ENCODE measurements around the gene KAZN.

Gene KAZN

GRCh38 chr1:14955402-14955801 is 356.9 kb downstream of the KAZN start:
- H3K27ac ChIP-seq (ENCODE audit: extremely low read depth, low read depth, low read length), result no peak overlapping the region
- TF ChIP-seq ZNF214 (tag by site-specific recombination; IDR thresholded peaks at IDR 0.05; ENCODE audit: borderline replicate concordance), result no peak
- TF ChIP-seq, protein P1, sequence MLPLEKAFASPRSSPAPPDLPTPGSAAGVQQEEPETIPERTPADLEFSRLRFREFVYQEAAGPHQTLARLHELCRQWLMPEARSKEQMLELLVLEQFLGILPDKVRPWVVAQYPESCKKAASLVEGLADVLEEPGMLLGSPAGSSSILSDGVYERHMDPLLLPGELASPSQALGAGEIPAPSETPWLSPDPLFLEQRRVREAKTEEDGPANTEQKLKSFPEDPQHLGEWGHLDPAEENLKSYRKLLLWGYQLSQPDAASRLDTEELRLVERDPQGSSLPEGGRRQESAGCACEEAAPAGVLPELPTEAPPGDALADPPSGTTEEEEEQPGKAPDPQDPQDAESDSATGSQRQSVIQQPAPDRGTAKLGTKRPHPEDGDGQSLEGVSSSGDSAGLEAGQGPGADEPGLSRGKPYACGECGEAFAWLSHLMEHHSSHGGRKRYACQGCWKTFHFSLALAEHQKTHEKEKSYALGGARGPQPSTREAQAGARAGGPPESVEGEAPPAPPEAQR (tag by site-specific recombination; IDR thresholded peaks at IDR 0.05), result no peak
- no peak for TF ChIP-seq HOXC10 (CRISPR knock-in tag; IDR thresholded peaks at IDR 0.05)
- TF ChIP-seq ZNF548 (tag by site-specific recombination; IDR thresholded peaks at IDR 0.05), result no peak
- TF ChIP-seq ZNF169 (tag by site-specific recombination; IDR thresholded peaks at IDR 0.05), result no peak
- TF ChIP-seq, protein P2, sequence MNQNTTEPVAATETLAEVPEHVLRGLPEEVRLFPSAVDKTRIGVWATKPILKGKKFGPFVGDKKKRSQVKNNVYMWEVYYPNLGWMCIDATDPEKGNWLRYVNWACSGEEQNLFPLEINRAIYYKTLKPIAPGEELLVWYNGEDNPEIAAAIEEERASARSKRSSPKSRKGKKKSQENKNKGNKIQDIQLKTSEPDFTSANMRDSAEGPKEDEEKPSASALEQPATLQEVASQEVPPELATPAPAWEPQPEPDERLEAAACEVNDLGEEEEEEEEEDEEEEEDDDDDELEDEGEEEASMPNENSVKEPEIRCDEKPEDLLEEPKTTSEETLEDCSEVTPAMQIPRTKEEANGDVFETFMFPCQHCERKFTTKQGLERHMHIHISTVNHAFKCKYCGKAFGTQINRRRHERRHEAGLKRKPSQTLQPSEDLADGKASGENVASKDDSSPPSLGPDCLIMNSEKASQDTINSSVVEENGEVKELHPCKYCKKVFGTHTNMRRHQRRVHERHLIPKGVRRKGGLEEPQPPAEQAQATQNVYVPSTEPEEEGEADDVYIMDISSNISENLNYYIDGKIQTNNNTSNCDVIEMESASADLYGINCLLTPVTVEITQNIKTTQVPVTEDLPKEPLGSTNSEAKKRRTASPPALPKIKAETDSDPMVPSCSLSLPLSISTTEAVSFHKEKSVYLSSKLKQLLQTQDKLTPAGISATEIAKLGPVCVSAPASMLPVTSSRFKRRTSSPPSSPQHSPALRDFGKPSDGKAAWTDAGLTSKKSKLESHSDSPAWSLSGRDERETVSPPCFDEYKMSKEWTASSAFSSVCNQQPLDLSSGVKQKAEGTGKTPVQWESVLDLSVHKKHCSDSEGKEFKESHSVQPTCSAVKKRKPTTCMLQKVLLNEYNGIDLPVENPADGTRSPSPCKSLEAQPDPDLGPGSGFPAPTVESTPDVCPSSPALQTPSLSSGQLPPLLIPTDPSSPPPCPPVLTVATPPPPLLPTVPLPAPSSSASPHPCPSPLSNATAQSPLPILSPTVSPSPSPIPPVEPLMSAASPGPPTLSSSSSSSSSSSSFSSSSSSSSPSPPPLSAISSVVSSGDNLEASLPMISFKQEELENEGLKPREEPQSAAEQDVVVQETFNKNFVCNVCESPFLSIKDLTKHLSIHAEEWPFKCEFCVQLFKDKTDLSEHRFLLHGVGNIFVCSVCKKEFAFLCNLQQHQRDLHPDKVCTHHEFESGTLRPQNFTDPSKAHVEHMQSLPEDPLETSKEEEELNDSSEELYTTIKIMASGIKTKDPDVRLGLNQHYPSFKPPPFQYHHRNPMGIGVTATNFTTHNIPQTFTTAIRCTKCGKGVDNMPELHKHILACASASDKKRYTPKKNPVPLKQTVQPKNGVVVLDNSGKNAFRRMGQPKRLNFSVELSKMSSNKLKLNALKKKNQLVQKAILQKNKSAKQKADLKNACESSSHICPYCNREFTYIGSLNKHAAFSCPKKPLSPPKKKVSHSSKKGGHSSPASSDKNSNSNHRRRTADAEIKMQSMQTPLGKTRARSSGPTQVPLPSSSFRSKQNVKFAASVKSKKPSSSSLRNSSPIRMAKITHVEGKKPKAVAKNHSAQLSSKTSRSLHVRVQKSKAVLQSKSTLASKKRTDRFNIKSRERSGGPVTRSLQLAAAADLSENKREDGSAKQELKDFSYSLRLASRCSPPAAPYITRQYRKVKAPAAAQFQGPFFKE (tag by site-specific recombination; IDR thresholded peaks at IDR 0.05; ENCODE audit: borderline replicate concordance), result no peak
- no peak for TF ChIP-seq ZNF311 (tag by site-specific recombination; IDR thresholded peaks at IDR 0.05; ENCODE audit: borderline replicate concordance)
- no peak for TF ChIP-seq KLF16 (tag by site-specific recombination; IDR thresholded peaks at IDR 0.05)
- TF ChIP-seq, protein P3, sequence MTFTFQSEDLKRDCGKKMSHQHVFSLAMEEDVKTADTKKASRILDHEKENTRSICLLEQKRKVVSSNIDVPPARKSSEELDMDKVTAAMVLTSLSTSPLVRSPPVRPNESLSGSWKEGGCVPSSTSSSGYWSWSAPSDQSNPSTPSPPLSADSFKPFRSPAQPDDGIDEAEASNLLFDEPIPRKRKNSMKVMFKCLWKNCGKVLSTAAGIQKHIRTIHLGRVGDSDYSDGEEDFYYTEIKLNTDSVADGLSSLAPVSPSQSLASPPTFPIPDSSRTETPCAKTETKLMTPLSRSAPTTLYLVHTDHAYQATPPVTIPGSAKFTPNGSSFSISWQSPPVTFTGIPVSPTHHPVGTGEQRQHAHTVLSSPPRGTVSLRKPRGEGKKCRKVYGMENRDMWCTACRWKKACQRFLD (tag by site-specific recombination; IDR thresholded peaks at IDR 0.05), result no peak
- no peak for TF ChIP-seq TCF7L2 (IDR thresholded peaks at IDR 0.05; ENCODE audit: borderline replicate concordance, low read depth, low read length)
- TF ChIP-seq ZNF202 (tag by site-specific recombination; IDR thresholded peaks at IDR 0.05; ENCODE audit: borderline replicate concordance), result no peak
- TF ChIP-seq, protein P4, sequence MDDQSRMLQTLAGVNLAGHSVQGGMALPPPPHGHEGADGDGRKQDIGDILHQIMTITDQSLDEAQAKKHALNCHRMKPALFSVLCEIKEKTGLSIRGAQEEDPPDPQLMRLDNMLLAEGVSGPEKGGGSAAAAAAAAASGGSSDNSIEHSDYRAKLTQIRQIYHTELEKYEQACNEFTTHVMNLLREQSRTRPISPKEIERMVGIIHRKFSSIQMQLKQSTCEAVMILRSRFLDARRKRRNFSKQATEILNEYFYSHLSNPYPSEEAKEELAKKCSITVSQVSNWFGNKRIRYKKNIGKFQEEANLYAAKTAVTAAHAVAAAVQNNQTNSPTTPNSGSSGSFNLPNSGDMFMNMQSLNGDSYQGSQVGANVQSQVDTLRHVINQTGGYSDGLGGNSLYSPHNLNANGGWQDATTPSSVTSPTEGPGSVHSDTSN (CRISPR knock-in tag; IDR thresholded peaks at IDR 0.05), result no peak
- H3K4me1 ChIP-seq (ENCODE audit: control insufficient read depth, insufficient read depth, low read length), result no peaks in the 10 kb centered on the region
- no peak overlapping the region for H3K4me3 ChIP-seq (ENCODE audit: low read depth, low read length)
- ChIA-PET CTCF (no interaction called here), POLR2A (no interaction called here)
- peaks cover 0 to 26% of the 10 kb centered on the region in 2 experiments; a peak in 1 of 3 replicates for H3K36me3 ChIP-seq (ENCODE audit: control insufficient read depth in 2 of 2, insufficient read depth in 1 of 2, low read length in 2 of 2)
- no peaks in the 10 kb centered on the region for H3K9me3 ChIP-seq (ENCODE audit: control insufficient read depth, insufficient read depth, low read depth, low read length)

DNA sequence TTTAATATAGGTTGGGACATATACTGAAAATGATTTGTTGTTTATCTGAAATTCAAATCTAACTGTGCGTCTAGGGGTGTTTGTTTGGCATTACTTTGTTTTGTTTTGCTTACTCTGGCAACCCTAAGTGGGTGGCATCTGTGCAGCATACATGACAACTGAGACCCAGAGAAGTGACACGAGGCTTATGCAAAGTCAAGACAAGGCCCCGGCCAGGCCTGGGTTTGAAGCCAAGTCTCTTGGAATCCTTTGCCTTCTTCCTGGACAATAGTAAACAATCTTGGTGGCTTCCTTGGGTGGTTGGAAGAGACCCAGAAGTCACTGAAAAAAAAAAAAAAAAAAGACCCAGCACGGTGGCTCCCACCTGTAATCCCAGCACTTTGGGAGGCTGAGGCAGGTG is 357.5 kb downstream of the KAZN start:
- Histone ChIP-seq H3K4me3 (ENCODE audit: low read depth, low read length) (no peak overlapping the region), H3K9me3 (ENCODE audit: control insufficient read depth, insufficient read depth, low read depth, low read length) (no peaks in the 10 kb centered on the region), H3K27ac (ENCODE audit: extremely low read depth, low read depth, low read length) (no peak overlapping the region), H3K4me1 (ENCODE audit: control insufficient read depth, insufficient read depth, low read length) (no peaks in the 10 kb centered on the region), H3K36me3 (ENCODE audit: control insufficient read depth in 2 of 2, insufficient read depth in 1 of 2, low read length in 2 of 2) (peaks cover 0 to 32% of the 10 kb centered on the region in 2 experiments; a peak in 1 of 3 replicates)
- POLR2A ChIA-PET, result interaction anchor here (0.6 kb wide), 1 partner anchor 204 kb away, joined by 3 read pairs; no protein-coding TSS in a partner anchor
- CTCF ChIA-PET, result interaction anchor here (0.5 kb wide), 1 partner anchor 10 kb away, joined by 3 read pairs; no protein-coding TSS in a partner anchor
- TF ChIP-seq YY2 (tag by site-specific recombination; IDR thresholded peaks at IDR 0.05) (no peak), ZNF677 (tag by site-specific recombination; IDR thresholded peaks at IDR 0.05) (no peak), ZNF664 (tag by site-specific recombination; IDR thresholded peaks at IDR 0.05) (no peak), ZNF473 (tag by site-specific recombination; IDR thresholded peaks at IDR 0.05) (no peak), EGR2 (tag by site-specific recombination; IDR thresholded peaks at IDR 0.05; ENCODE audit: low read depth) (no peak), ZBTB48 (tag by site-specific recombination; IDR thresholded peaks at IDR 0.05) (no peak)
- TF ChIP-seq, protein P5, sequence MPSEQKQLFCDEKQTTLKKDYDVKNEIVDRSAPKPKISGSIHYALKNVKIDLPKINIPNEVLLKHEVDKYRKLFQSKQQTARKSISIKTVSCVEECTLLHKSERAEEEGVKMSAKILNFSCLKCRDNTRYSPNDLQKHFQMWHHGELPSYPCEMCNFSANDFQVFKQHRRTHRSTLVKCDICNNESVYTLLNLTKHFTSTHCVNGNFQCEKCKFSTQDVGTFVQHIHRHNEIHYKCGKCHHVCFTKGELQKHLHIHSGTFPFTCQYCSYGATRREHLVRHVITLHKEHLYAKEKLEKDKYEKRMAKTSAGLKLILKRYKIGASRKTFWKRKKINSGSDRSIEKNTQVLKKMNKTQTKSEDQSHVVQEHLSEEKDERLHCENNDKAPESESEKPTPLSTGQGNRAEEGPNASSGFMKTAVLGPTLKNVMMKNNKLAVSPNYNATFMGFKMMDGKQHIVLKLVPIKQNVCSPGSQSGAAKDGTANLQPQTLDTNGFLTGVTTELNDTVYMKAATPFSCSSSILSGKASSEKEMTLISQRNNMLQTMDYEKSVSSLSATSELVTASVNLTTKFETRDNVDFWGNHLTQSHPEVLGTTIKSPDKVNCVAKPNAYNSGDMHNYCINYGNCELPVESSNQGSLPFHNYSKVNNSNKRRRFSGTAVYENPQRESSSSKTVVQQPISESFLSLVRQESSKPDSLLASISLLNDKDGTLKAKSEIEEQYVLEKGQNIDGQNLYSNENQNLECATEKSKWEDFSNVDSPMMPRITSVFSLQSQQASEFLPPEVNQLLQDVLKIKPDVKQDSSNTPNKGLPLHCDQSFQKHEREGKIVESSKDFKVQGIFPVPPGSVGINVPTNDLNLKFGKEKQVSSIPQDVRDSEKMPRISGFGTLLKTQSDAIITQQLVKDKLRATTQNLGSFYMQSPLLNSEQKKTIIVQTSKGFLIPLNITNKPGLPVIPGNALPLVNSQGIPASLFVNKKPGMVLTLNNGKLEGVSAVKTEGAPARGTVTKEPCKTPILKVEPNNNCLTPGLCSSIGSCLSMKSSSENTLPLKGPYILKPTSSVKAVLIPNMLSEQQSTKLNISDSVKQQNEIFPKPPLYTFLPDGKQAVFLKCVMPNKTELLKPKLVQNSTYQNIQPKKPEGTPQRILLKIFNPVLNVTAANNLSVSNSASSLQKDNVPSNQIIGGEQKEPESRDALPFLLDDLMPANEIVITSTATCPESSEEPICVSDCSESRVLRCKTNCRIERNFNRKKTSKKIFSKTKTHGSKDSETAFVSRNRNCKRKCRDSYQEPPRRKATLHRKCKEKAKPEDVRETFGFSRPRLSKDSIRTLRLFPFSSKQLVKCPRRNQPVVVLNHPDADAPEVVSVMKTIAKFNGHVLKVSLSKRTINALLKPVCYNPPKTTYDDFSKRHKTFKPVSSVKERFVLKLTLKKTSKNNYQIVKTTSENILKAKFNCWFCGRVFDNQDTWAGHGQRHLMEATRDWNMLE (tag by site-specific recombination; conservative IDR thresholded peaks at IDR 0.05; ENCODE audit: low read depth), result no peak
- TF ChIP-seq, protein P6, sequence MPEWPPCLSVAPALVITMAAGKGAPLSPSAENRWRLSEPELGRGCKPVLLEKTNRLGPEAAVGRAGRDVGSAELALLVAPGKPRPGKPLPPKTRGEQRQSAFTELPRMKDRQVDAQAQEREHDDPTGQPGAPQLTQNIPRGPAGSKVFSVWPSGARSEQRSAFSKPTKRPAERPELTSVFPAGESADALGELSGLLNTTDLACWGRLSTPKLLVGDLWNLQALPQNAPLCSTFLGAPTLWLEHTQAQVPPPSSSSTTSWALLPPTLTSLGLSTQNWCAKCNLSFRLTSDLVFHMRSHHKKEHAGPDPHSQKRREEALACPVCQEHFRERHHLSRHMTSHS (tag by site-specific recombination; IDR thresholded peaks at IDR 0.05), result no peak

All from HEK293 (cell line).